T follicular helper cell (primary cell): Measurements from ENCODE around the gene TBC1D2B.

Experiments used
- DNase-seq: peaks from one replicate; pipeline ENCODE4 v3.0.0-alpha.2; 2020; ENCODE audit warnings: low read depth

The TBC1D2B gene

DNA sequence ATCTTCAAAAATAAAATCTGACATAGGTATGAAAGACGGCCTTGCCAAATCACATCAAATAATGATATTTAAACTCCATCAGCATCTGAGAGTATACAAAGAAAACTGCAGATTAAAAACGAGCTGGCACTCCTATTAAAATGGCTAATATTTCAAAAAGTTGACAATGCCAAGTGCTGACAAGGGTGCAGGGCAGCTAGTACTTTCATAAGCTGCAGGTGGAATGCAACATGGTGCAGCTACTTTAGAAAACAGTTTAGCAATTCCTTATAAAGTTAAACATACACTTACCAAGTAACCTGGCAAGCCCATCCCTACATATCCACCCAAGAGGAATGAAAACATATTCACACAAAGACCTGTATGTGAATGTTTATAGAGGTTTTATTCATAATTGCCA lies 23.0 kb downstream of the TBC1D2B start:
- no peak for DNase-seq

DNA sequence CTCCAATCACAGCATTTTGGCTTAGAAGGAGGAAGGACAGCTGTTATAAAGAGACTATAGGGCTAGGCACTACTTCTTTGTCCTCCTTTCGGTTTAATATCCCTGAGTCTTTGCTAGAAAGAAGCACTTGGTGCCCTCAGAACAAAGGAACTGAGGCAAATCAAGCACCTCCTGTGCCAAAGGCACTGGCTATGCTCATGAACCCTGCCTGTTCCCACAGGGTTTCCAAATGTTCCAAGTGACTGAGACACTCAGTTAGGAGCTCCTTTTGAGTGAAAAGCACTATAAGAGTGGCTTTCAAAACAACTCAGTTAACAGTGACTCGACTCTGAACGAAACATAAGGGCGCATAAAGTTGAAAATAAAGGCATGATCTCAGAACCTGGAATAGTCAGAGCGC lies 25.0 kb downstream of the TBC1D2B start:
- DNase-seq: no peak

DNA sequence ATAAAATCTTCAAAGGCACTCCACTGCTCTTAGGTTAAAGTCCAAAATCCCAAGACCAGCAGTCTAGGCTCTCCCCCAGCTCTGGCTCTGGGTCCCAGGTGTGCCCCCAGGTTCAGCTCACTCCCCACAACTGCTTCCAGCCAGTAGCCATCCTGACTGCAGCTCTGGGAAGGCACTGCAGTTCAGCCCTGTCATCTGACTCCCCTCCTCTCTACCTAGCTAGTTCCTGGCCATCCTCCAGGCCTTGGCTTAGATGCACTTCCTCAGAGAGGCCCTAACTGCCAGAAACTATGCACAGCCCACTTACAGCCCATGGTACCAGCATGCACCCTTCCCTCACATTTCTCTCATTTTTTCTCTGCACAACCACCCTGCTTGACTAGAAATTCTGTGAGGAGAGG lies 25.5 kb downstream of the TBC1D2B start:
- DNase-seq: no peak

DNA sequence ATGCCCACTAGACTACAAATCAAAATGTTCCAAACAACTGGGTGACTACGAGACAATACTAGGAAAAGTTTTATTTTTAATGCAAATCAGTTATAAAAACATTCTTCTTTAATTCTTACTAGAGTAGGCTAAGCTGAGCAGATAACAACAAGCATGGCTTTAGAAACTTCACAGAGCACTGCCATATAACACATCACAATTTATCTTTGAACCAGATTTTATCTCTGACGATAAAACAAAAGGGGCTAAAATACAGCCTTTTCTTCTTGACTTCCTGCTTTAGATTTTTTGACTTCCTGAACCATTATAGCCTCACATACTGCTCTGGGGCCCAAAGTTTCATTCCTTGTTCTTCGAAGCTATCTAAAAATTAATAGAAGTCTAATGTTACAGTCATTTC lies 25.9 kb downstream of the TBC1D2B start:
- DNase-seq: no peak

DNA sequence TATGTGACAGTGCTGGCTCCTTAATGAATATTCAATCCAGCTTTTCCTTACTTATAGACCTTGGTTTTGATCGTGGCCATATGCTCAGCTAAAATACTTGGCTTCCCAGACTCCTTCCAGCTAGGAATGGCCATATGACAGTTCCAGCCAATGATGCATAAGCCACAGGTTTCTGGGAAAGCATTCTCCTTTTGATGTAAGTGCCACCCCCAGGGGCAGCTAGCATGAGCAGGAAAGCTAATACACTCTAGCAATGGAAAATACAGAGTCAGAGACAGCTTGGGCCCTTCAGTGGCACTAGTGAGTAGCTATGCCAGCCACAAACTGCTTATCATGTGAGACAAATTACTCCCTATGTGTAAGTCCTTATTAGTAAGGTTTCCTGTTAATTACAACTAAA lies 26.7 kb downstream of the TBC1D2B start:
- DNase-seq: no peak

DNA sequence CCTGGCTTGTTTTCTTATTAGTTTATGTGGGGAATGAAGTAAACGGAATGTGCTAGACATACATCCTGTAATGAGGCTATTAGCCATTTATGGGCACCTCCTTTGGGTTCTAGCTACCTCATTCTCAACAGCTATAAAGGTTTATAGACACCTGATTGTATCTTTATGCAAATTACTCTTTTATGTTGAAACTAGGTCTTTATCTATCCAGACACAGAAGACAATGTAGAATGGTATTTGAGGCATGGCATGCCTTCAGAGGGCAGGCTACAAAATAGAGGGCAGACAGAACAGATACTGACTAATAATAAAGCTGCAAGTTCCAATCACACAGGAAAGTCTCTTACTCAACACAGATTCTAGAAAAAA lies 27.1 kb downstream of the TBC1D2B start:
- no peak for DNase-seq

DNA sequence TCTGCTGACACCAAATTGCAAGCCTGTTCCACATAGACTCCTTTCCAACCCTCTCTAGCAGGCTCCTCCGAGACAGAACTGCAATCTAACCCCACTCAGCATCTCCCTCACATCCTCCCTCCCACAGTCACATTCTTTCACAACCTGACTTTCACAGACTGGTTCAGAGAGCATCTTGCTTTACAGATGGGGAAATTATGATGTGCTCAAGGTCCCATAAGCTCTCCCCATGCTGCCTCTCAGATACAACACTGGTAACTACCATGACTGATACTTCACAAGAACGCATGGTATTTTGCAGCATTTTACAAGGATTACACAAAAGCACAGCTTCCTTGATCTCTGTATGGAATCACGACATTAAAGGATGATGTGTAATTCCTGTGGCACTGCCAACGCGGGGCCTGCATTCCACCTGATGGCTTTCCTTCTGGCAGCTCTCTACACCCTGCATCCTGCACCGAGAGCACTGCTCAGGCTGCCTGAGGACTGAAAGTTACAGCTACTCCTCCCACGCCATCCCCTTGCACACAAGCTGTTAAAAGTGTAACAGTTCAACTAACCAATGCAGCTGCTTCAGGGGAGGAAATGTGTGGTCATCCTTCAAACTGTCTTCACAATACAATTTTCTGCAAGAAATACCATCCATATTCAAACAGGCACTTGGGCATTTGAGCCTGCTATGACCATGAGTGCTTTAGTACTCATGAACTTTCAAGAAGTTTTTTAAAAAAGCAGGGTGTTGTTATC lies 27.6 kb downstream of the TBC1D2B start:
- no peak for DNase-seq

DNA sequence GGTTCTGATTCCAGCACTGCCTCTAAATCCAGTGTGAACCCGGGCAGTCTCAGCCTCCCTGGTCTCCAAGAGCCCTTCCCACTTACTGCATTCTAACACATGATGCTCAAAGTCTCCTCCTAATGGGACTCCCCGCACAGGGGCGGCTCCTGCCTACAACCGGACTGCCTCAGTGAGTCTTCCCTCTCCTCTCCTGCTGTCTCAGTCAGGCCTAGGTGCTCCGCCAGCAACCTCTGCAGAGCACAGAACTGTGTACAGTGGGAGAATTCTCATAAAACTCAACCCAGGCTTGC lies 28.9 kb downstream of the TBC1D2B start:
- DNase-seq: no peak

DNA sequence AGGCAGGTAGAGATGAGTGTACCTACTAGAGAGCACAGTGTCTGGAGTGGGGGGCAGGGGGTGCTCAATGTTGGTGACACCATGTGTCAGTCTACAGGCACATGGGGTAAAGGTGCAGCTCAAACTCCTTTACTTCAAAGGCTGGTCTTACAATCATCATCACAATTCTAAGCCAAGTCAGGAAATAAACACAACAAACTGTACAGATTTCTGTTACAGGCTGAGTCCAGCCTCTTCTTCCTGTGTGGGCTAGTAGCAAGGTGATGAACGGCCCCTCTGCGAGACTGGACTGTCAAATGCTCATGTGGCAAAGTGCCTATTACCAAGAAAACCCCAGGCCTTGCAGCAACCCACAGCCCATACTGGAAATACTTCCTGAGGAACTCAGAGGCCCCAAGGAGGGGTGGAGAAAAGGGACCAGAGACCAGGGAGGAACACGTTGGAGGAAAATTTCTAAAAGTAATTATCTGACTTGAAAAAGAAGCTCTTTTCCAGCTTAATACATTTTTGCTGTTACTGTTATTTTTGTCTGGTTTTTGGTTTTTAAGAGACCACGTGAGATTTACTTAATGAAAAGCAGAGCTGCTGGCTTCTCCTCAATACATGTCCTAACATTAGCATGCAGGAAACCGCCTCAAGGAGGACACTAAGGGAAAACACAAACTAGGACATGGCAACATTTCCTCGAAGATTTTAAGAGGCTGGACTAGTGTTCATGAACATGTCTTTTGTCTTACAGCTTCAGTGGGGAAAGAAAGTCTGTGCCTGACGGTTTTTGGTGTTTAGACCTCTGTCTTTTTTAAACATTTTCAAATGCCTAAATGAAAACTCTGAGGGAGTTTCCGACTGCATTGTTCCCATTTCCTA lies 29.5 kb downstream of the TBC1D2B start:
- DNase-seq: no peak

DNA sequence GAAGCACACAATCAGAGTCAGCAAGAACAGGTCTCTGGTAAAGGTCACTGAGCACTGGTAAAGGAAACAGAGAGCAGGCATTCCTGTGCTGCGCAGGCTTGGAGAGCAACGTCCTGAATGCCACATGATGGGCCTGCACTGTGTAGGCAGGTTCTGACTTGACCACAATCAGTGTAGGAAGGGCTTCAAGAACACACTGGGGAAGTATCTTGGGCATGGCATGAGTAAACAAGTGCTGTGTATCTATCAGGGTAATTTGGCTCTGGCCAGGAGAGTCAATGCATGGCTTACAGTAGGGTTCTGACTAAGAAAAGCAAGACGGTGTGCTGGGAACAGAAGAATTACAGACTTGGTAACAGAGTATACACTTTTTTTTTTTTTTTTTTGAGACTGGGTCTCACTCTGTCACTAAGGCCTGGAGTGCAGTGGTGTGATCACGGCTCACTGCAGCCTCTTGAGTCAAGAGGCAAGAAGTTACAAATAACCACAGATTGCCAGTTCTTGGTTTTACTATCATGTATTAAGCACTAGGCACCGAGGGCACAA lies 30.6 kb downstream of the TBC1D2B start:
- DNase-seq: no peak

DNA sequence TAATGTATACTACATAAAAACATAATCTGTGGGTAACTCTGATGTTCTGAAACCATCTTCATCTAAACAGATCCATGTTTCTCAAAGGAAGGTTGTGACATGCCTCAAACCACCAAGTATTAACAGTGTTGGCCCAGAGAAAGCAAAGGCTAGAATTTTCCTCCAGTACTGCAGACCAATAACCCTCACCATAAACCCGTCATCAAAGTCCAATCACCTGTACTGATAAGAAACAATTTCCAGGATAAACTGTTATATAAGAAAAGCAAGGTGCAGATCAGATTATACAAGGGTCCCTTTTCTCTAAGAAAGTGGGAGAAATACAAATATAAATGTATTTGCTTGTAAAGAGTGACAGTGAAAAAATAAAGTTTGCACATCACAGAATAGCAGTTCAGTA lies 32.3 kb downstream of the TBC1D2B start:
- no peak for DNase-seq

DNA sequence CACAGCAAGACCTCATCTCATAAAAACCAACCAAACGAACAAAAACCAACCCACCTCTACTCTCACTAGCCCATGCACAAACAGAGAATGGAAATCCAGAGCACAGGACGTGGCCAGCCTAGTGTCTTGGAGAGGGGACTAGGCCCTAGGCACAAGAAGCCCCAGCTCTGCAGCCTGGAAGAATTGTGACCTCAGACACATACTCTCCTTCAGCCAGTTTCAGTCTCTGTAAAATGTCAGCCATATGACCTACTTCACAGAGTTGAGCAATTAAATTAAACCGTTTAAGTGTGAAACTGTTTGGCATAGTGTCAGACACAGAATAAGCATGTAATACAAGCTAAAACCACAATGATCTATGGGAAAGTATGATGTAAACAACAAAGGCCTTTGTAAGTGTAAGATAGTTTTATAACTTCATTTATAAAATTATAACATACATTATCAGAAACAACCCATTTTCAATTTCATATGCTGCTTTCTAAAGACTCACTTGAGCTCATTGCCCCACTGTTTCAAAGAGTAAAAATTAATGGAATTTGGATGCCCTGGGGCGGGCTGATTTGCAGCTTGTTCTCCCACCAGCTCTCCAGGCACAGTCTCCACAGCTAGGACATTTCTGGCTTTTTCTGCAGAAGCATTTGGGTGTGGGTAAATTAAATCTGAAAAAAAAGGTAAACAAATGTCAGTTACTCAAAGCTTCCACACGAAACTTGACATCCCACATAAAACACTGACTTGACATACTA lies 32.9 kb downstream of the TBC1D2B start:
- no peak for DNase-seq

DNA sequence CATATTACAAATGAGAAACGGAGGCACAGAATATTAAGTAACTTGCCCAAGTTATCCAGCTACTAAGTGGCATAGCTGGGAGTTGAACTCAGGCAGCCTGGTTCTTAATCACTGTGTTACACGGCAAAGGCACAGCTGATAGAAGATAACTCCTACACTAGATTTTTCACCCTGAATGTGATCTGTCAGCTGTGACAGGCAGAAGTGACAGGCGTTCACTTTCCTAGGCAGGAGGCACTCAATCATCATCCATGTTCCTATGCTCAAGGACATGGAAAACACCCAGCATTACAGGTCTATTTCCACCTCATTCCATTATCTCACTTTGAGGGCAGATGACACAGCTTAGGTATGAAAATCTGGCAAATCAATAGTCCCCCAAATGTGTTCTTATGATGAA lies 35.6 kb downstream of the TBC1D2B start:
- no peak for DNase-seq

DNA sequence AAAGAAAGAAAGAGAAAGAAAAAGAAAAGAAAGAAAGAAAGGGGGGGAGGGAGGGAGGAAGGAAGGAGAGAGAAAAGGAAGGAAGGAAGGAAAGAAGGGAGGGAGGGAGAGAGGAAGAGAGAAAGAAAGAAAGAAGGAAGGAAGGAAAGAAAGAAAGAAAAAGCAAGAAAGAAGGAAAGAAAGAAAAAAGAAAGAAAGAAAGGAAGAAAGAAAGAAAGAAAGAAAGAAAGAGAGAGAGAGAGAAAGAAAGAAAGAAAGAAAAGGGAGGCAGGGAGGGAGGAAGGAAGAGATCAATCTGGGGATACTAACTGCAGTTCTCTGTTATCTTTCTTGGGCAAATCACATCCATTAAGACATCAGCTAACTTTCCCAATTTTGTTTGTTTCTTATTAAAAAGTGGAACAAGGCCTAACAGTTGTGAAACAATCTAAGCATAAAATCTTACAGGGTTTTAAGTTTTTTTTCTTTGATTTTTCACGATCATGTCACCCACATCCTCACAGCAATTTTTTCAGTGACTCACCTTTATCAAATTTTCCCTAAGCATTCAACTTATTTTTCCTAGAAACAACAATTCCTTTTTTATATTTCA lies 36.8 kb downstream of the TBC1D2B start:
- DNase-seq: no peak

DNA sequence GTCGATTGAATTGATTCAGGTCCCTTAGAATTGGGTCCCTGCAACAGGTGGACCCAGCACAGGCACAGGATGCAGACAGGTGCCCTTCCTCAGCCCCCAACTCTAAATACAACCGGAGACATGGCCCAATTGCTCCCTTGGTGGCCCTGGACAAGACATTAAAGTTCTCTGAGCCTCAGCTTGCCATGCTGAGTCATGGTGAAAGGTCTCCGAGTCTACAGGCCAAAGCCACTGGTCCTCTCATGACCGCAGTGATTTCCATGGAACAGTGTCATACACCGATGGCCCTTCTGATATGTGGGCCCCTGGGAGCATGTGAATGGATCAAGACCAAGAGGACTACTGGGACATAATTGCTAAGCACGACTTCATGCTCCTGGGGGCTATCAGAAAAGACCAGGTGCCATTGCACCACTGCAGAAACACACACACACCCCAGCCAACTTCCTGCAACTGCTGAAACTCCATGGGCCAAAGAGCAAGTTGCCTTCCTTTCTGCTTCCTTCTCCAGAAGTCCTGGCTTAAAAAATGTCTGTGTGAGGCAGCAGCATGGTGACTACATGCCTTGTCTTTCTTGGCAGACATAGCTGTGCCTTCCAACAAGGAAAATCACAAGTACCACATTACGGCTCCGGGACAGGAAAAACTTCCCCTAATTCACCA lies 38.8 kb downstream of the TBC1D2B start:
- no peak for DNase-seq

DNA sequence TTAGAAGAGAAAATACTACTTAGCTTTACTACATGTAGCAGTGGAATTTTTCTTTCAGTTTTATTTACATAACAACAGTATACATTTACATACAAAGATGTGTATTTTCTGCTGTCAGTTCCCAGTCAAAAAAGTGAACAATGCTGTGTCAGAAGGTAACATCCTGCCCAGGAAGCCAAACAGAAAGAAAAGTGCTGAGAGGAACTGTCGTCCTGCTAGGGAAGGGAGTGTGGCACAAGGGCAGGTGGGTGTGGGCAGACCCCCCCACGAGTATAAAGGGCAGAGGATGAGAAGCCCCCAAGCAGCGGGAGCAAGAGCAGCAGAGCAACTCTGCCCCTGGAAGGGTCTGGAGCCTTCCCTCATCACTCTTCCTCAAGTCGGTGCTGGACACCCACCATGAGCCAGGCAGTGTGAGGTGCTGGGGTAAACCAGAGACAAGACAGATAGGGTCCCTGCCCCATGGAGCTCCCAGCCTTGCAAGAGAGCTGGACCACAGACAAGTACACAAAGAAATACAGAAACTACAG lies 39.7 kb downstream of the TBC1D2B start:
- no peak for DNase-seq

DNA sequence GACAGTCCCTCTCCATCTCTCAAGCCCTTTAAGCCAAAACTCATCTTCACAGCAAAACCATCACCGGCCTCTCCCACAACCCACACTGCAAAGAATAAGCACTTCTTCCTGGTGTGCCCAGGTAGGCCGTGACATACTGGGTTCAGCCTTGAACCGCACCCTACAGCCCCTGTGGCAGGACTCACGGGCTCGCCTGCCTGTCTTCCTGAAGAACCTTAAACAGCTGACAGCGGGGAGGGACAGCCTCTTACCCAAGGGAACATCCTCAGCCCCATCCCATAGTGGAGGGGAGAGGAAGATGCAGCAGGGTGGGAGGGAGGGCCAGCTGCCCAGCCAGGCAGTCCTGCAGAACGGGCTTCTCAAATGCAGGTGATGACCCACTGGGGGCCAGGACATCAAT lies 40.2 kb downstream of the TBC1D2B start:
- no peak for DNase-seq

DNA sequence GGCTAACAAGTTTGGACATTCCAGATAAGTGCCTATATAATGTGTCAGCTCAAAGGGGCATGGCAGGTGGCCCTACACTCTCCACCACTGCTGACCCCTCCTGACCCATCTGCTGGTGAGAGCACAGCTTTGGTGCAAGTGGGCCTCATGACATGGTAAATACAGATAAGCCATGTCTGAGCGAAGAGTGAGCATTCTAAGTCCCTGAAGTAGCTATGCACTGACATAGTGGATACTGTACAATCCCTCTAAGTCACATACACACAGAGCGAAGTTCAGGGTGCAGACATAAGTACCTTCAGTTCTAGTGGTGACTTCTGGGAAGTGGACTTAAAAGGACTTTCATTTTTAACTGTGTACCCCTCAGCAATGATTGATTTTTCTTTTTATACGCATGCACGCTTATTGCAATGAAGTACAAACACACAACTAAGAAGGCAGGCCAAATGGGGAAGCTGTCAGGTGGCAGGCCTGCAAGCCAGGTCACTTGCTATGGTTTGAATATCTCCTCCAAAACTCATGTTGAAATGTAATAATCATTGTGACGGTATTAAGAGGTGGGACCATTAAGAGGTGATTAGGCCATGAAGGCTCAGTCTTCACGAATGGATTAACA lies 41.5 kb downstream of the TBC1D2B start:
- DNase-seq: no peak

DNA sequence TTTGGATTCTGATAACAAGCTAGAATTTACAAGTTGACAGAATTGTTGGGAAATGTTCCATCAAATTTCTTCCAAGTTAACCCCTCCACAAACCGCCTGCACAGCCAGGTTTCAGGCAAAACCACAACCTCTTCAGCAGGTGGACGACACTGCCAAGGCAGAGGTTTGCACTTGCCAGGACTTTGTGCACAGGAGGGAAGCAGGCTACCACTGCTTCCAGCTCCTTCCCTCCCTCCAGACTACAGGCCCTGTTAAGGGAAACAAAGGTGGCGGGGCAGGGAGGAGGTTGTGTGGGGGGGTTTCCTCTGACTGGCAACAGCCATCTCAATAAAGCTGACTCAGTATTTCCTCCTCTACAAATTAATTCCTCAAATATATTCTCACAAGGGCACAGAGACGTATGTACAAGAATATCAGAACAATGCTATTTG lies 42.2 kb downstream of the TBC1D2B start:
- DNase-seq: no peak

DNA sequence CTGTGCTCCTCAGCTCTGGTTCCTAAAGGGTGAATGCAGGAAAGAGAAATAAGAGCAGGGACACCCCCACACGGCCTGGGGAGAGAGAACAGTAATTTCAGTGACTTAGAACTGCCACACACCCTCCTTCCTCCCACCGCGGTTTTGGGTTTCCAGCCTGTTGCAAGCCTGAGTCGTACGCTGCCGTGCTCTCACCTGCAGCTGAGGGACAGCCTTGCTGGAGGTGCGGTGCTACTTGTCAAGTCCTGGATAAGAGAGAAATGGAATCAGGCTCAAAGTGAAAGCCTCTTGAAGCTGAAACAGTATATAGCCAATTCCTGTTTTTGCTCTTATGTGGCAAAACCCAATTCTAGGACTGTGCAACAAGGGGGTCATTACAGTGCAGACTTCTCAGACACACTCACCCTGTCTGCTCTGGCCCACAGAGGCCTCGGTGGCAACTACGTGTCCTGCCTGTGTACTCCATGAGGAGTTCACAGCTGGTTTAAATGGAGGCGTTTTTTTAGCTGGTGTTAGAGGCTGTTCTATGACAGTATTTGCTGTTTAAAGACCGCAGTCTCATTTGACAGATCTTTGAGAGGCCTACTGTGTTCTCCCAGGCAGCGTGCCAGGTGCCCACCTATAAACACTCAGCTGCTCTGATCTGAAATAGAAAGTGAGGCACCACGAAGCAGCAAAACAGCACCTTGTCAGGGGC lies 42.9 kb downstream of the TBC1D2B start:
- DNase-seq: peak; percentile 73
